ENCODE data around the gene MAGIX.

The MAGIX gene

GRCh38 chrX:49199315-49199595, 36.7 kb downstream of the MAGIX start:
- TF ChIP-seq, protein P1, sequence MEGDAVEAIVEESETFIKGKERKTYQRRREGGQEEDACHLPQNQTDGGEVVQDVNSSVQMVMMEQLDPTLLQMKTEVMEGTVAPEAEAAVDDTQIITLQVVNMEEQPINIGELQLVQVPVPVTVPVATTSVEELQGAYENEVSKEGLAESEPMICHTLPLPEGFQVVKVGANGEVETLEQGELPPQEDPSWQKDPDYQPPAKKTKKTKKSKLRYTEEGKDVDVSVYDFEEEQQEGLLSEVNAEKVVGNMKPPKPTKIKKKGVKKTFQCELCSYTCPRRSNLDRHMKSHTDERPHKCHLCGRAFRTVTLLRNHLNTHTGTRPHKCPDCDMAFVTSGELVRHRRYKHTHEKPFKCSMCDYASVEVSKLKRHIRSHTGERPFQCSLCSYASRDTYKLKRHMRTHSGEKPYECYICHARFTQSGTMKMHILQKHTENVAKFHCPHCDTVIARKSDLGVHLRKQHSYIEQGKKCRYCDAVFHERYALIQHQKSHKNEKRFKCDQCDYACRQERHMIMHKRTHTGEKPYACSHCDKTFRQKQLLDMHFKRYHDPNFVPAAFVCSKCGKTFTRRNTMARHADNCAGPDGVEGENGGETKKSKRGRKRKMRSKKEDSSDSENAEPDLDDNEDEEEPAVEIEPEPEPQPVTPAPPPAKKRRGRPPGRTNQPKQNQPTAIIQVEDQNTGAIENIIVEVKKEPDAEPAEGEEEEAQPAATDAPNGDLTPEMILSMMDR (conservative IDR thresholded peaks at IDR 0.05) = no peak
- peak overlapping the region; percentile 56; the same call in 1 of the 2 replicates for H3K27ac ChIP-seq

GRCh38 chrX:49199906-49200771, 37.6 kb downstream of the MAGIX start, which contains the start of gene SYP:
TSS of gene SYP (minus strand) at chrX:49200193. CDS start at chrX:49200186, 7 bp downstream.
- TF ChIP-seq, protein P1 (conservative IDR thresholded peaks at IDR 0.05) = no peak
- peak within 1 kb of the TSS; percentile 56 for H3K27ac ChIP-seq

- TF ChIP-seq, protein P1 (conservative IDR thresholded peaks at IDR 0.05) = no peak
- H3K27ac ChIP-seq = no peak overlapping the region
Measured at GRCh38 chrX:49202022-49202421, 39.5 kb downstream of the MAGIX start.

- no peak overlapping the region for H3K27ac ChIP-seq
- TF ChIP-seq, protein P1 (conservative IDR thresholded peaks at IDR 0.05) = no peak
Measured at GRCh38 chrX:49203536-49203935, 41.0 kb downstream of the MAGIX start.

DNA sequence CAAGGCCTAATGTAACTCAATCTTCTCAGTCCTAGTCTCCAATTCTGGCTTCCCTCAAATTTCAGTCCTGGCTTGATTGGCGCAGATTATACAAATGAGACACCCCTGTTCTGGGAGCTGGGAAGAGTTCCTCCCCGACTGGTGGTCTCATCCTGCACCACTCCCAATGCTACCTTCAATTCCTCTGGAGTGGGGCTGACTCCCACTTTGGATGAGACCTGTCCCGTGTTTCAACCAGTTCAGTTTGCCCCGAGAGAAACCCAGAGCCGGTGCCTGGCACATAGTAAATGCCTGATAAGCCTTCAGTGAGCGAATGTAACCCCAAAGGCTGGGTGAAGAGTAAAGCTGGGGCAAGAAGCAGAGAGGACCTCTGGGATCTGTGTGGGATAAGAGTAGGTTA, 41.5 kb downstream of the MAGIX start:
- TF ChIP-seq, protein P1 (conservative IDR thresholded peaks at IDR 0.05) = no peak
- H3K27ac ChIP-seq = no peak overlapping the region

- TF ChIP-seq, protein P1 (conservative IDR thresholded peaks at IDR 0.05) = no peak
- no peak overlapping the region for H3K27ac ChIP-seq
Measured at GRCh38 chrX:49204709-49205108, 42.2 kb downstream of the MAGIX start.

DNA sequence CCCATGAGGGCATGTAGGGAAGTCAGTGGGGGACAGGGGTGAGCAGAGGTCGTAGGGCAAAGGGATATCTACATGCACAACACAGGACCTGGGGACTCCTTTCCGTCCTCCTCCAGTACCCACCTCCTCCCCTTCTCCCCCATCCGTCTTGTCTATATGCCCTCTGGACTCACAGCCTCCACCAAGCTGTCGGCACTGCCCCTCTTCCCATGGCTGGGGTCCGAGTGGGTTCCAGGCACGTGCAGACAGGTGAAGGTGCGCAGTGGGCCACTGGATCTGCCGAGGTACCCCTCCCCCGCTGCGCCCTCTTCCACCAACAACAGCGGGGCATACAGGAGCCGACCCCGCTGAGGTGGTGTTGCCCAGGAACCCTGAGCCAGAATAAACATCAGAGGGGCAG, 42.9 kb downstream of the MAGIX start:
- TF ChIP-seq, protein P1 (conservative IDR thresholded peaks at IDR 0.05) = no peak

More for the DNA sequence above, 42.9 kb downstream of the MAGIX start:
- H3K27ac ChIP-seq = no peak overlapping the region

Measured in VCaP (cell line).